Activated CD8-positive, alpha-beta memory T cell treated with anti-CD3 and anti-CD28 coated beads, Interleukin-2, amount 50 U/mL, for 1 hour (primary cell): Measurements from ENCODE around the gene SBNO2.

Source experiments
- DNase-seq: peaks from one replicate; pipeline ENCODE4 v3.0.0-alpha.2; 2020; ENCODE audit errors: extremely low read depth

Gene SBNO2

GRCh38 chr19:1167687-1168571 lies 6.1 kb downstream of the SBNO2 start:
- no peak for DNase-seq

DNA sequence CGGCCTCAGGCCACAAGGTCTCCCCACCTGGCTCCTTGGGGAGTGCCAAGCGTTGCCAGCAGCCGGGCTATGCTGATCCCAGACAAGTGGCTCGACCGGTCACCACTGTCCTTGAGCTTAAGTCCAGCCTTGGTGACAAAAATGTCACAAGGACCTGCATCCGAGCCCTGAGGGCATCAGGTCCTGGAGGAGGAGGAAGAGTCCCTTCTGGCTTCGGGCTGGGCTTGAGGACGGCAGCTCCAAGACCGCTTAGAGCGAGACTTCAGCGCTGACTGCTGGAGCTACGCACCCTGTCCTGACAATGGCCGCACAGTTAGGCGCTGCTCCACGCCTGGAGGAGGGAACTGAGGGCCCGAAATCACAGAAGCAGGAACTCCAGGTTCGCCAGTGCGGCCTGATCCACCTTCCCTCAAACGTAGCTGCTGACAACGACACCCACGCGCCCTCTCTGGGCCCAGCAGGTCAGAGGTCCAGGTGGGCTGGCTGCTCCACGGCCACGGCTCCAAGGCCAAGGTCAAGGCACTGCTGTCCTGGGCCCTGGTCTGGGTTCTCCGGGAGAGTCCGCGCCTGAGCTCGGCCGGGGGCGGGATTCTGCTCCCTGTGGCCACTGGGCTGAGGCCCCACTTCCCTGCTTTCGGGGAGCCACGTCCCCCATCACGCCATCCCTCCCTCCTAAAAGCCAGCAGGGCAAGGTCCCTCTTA lies 7.0 kb downstream of the SBNO2 start:
- DNase-seq, result no peak

DNA sequence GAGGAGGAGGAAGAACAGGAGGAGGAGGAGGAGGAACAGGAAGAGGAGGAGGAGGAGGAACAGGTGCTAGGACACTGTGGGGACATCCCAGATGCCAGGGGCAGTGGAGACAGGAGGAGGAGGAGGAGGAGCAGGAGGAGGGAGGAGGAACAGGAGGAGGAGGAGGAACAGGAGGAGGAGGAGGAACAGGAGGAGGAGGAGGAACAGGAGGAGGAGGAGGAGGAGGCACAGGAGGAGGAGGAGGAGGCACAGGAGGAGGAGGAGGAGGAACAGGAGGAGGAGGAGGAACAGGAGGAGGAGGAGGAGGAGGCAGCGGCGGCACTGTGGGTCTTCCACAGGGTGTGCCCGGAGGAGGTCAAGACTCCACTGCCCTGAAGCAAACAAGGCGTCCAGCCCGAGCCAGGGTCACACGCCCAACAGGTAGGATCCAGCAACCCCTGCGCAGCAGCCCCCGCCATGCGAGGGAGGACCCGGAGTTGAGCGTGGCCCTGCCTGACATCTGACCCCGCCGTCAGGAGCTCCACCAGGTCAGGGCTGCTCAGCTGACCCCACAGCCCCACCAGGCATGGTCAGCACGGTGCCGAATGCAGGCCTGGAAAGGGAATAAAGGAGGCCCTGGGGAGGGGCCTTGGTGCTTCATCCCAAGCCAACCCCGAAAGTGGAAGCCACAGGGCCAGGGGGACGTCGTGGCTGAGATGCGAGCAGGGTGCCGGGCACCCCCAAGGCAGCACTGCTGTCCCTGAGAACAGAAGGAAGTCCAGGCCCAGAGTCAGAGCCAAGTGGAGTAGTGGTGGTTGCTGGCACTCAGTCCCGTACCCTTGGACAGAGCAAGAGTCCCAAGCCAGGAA lies 9.2 kb downstream of the SBNO2 start:
- DNase-seq, result no peak

DNA sequence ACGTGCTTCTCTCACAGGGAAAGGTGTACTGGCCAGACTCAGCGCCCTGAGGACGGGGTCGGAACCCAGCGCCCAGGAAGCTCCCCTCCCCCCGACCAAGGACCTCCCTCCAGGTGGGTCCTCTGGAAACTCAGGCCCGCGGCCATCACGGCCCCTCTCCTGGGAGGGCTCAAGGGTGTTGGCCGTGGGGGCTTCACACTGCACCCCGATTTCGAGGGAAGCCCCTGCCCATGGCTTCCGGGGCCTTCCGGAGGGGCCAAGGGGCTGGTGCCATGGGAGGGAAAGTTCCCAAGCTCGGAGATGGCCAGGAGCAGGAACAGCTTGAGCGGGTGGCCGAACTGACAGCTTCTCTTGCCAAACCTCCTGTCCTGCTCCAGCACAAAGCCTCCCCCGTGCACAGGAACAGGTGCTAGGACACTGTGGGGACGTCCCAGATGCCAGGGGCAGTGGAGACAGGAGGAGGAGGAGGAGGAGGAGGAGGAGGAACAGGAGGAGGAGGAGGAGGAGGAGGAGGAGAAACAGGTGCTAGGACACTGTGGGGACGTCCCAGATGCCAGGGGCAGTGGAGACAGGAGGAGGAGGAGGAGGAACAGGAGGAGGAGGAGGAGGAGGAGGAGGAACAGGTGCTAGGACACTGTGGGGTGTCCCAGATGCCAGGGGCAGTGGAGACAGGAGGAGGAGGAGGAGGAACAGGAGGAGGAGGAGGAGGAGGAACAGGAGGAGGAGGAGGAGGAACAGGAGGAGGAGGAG lies 10.0 kb downstream of the SBNO2 start:
- DNase-seq, result no peak

- no peak for DNase-seq
Observed at GRCh38 chr19:1163283-1163933, 10.7 kb downstream of the SBNO2 start.

DNA sequence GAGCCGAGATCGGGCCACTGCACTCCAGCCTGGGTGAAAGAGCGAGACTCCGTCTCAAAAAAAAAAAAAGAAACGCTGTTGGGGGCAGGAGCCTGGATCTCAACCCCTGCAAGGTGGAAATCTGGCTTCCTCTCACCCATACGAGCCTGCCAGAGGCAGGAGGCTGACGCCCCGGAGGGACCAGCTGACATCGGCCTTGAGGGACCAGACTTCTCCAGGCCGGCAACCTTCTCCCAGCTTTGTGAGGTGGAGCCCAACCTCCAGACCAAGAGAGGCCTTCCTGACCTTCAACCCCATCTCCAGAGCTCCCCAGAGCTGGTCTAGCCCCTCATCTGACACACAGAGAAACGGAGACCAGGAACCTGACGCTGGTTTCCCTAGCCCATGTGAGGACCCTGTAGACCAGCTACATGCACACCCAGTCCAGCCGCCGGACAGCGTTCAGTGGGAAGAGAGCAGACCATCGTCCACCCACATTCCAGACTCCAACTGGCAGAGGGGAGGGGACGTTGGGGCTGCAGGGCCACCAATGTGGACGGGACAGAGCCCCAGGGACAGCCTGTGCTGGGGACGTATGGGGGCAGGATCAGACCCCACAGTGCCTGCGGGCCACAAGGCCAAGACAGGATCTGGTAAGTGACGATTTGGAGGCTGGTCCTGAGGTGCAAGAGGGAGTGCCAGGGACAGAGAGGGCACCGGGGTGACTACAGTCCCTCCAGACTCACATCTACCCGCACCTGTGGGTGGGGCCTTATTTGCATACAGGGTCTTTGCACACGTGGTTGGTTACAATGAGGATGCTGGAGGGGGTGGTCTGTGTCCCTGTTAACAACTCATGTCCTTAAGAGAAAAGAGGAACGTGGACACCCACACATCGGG lies 11.4 kb downstream of the SBNO2 start:
- no peak for DNase-seq

- no peak for DNase-seq
Observed at GRCh38 chr19:1161716-1162115, 12.4 kb downstream of the SBNO2 start.

- no peak for DNase-seq
Observed at GRCh38 chr19:1159864-1160595, 14.0 kb downstream of the SBNO2 start.

GRCh38 chr19:1158885-1159448 lies 15.1 kb downstream of the SBNO2 start:
- no peak for DNase-seq

- no peak for DNase-seq
Observed at GRCh38 chr19:1157931-1158884, 15.9 kb downstream of the SBNO2 start.

DNA sequence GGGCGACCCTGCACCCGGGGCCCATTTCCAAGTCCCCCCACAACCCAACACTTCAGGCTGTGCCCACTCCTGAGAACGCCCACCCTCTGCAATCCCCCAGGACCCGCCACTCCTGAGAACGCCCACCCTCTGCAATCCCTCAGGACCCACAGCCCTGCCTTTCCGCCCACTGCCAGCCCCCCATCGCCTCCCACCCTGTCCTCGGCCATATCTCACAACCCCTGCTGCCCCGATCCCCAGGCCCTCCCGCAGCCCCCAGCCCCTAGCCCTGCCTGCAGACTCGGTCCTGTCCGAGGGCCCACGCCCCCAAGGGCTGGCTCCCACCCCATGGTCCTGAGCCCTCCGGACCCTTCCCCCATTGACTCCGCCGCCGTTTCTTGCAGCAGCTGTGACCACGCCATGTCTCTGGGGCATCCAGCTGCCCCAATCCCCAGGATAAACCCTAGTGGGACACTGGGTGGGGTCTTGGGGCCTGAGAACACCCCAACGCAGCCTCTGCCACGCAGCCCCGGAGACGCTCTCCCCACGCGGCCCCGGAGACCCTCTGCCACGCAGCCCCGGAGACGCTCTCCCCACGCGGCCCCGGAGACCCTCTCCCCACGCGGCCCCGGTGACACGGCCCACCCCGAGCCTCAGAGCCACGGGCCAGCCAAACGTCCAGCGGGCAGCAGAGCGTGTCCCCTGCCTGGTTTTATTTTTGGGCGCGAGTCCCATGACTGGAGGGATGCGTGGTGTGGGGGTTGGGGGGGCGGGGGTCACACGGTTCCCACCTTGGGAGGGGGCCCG lies 17.0 kb downstream of the SBNO2 start:
- DNase-seq, result no peak

- DNase-seq, result no peak
Observed at GRCh38 chr19:1156305-1156801, 17.7 kb downstream of the SBNO2 start.

DNA sequence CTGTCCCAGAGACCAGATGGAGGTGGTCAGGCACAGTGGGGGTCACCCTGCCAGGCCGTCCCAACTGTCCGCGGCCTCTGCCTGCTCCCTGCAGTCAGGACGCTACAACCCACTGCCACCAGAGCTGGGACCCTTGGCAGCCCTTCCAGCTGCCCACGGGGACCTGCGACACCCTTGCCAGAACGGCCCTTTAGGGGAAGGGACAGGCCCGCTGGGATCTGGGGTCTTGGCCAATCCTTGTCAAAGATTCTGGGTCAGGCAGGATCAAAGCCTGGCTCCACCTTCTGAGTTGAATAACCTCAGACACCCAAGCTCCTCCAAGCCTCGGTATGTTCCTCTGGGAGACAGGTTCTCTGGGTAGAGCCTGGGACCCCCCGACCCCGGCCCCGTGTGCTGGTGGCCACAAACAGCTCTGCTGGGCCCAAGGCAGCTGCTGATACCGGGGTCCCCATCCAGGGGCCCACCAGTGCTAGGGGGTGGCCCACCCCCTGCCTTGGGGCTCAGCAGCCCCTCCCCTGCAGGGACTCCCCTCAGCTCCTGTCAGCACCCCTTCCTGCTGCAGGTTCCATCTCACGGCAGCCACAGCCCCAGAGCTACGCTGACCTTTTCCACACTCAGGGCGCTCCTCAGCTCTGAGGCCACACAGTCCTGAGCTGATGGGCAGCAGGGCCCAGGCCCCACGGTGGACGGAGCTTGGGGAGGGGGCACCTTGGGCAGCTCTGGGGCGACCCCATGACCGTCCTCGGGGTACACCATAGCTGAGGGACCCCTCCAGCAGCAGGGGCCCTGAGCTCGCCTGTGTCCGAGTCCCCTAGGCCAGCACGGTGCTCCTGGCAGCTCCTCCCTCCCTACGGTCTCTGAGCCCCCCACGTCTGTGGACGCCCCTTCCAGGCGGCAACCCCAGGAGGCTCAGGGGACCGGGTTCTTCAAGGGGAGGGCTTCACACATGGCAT lies 18.4 kb downstream of the SBNO2 start:
- DNase-seq, result no peak

DNA sequence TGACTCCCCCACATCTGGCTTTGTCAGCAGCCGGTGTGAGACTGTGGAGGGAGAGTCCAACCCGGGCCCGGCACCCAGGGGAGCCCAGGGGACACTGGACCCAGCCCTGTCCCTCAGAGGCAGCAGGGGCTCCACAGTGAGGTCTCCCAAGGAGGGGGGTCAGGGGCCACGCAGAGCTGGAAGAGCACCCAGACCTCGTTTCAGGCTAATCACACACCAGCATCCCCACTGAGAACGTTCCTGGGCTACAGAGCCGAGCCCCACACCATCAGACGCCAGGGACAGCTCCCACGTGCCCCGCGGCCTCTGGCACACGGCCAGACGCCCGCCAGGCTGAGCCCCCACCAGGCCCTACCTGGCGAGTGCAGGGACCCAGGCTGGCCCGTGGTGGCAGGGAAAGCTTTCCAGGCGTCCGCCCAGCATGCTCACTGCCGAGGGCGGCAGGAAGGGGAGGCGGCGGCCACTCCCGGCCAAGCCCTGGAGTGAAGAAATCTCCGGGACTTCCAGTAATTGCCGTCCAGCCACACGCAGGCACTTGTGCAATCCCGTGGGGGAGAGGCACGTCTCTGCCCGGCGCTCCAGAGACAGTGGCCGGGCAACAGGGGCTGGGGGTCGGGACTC lies 19.2 kb downstream of the SBNO2 start:
- DNase-seq, result no peak
